ENCODE measurements around the gene SLC25A22. TPM values are rescaled to one million over a fixed set of nuclear protein-coding genes. Genes with fewer than 3 reads are reported as not detected.

SLC25A22 gene
- total and polyA plus RNA-seq, 4 donors: 10.6 to 38.2 (median 27.5) TPM

- H3K36me3 ChIP-seq (ENCODE audit: control insufficient read depth in 4 of 4, insufficient read depth in 4 of 4, low read length in 4 of 4): peaks cover 0 to 28% (median 7%) of the 10 kb centered on the region in 4 donors
- TF ChIP-seq CTCF (IDR thresholded peaks at IDR 0.05; ENCODE audit: control extremely low read depth, extremely low read depth): no peak
- DNase-seq (no peak), ATAC-seq (ENCODE audit: insufficient read depth, low FRiP score) (no peak)
- whole genome bisulfite sequencing, 2 donors: 90 to 92% methylated on average over 27 to 31 of the region's 31 CpGs
- no peak overlapping the region for H3K27ac ChIP-seq (ENCODE audit: low read depth in 1 of 2, low read length in 1 of 2)
- no peaks in the 10 kb centered on the region for H3K9me3 ChIP-seq (ENCODE audit: control insufficient read depth in 4 of 4, insufficient read depth in 3 of 4, low read length in 3 of 4)
- H3K9ac ChIP-seq (ENCODE audit: insufficient read depth in 1 of 2, low read length in 2 of 2): no peak overlapping the region
- H3K4me1 ChIP-seq (ENCODE audit: control insufficient read depth in 5 of 5, insufficient read depth in 5 of 5, low read length in 5 of 5): peaks cover 0 to 22% (median 15%) of the 10 kb centered on the region in 5 donors
- no peaks in the 10 kb centered on the region for H3K27me3 ChIP-seq (ENCODE audit: control insufficient read depth in 3 of 3, insufficient read depth in 3 of 3, low read length in 2 of 3)
- H3K4me3 ChIP-seq: no peak overlapping the region
Observed at GRCh38 chr11:794013-794765, 3.9 kb downstream of the SLC25A22 start.

GRCh38 chr11:793556-793955 lies 4.5 kb downstream of the SLC25A22 start:
- Histone ChIP-seq H3K9ac (ENCODE audit: insufficient read depth in 1 of 2, low read length in 2 of 2) (no peak overlapping the region), H3K27me3 (ENCODE audit: control insufficient read depth in 3 of 3, insufficient read depth in 3 of 3, low read length in 2 of 3) (no peaks in the 10 kb centered on the region), H3K36me3 (ENCODE audit: control insufficient read depth in 4 of 4, insufficient read depth in 4 of 4, low read length in 4 of 4) (peaks cover 0 to 28% (median 7%) of the 10 kb centered on the region in 4 donors), H3K4me1 (ENCODE audit: control insufficient read depth in 5 of 5, insufficient read depth in 5 of 5, low read length in 5 of 5) (peaks cover 0 to 22% (median 15%) of the 10 kb centered on the region in 5 donors), H3K9me3 (ENCODE audit: control insufficient read depth in 4 of 4, insufficient read depth in 3 of 4, low read length in 3 of 4) (no peaks in the 10 kb centered on the region), H3K27ac (ENCODE audit: low read depth in 1 of 2, low read length in 1 of 2) (no peak overlapping the region), H3K4me3 (no peak overlapping the region)
- no peak for ATAC-seq (ENCODE audit: insufficient read depth, low FRiP score)
- DNase-seq: no peak
- WGBS, 2 donors: 90 to 95% methylated on average over 7 of the region's 7 CpGs
- no peak for TF ChIP-seq CTCF (IDR thresholded peaks at IDR 0.05; ENCODE audit: control extremely low read depth, extremely low read depth)

DNA sequence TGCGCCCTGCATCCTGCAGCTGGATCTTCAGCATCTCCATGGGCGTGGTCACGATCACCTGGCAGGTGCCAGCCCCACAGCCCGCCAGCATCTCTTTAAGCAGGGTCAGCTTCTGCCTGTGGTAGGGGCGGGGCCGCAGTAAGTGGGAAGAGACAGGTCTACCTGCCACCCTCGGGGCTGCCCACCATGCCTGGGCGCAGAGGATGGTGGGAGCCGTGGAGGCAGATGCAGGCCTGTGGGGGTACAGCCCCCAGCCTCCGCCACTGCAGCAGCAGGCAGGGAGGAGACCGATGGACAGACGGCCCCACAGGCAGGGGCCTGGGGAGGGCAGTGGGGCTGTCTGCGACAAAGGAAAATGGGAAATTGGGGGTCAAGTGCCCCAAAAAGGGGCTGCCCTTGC lies 5.2 kb downstream of the SLC25A22 start:
- Histone ChIP-seq H3K4me1 (ENCODE audit: control insufficient read depth in 5 of 5, insufficient read depth in 5 of 5, low read length in 5 of 5) (peaks cover 0 to 22% (median 15%) of the 10 kb centered on the region in 5 donors), H3K9me3 (ENCODE audit: control insufficient read depth in 4 of 4, insufficient read depth in 3 of 4, low read length in 3 of 4) (no peaks in the 10 kb centered on the region), H3K27ac (ENCODE audit: low read depth in 1 of 2, low read length in 1 of 2) (no peak overlapping the region), H3K4me3 (no peak overlapping the region), H3K9ac (ENCODE audit: insufficient read depth in 1 of 2, low read length in 2 of 2) (no peak overlapping the region), H3K27me3 (ENCODE audit: control insufficient read depth in 3 of 3, insufficient read depth in 3 of 3, low read length in 2 of 3) (no peaks in the 10 kb centered on the region), H3K36me3 (ENCODE audit: control insufficient read depth in 4 of 4, insufficient read depth in 4 of 4, low read length in 4 of 4) (peaks cover 0 to 28% (median 7%) of the 10 kb centered on the region in 4 donors)
- ATAC-seq (ENCODE audit: insufficient read depth, low FRiP score) (no peak), DNase-seq (no peak)
- WGBS, 2 donors: 95% methylated on average over 13 of the region's 13 CpGs
- no peak for TF ChIP-seq CTCF (IDR thresholded peaks at IDR 0.05; ENCODE audit: control extremely low read depth, extremely low read depth)

DNA sequence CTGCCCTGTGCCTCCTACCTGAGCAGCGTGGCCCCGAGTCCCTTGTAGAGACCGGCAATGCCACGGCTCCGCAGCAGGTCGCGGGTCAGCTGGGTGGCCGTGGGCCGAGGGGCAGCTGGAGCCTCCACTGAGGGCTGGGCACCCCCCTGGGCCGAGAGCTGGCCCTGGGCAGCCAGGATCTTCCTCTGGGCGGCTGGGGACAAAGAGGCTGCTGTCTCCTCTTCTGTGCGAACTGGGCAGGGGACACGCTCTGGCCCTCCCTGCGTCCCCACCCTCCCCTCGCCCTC lies 5.6 kb downstream of the SLC25A22 start:
- peaks cover 0 to 28% (median 7%) of the 10 kb centered on the region in 4 donors for H3K36me3 ChIP-seq (ENCODE audit: control insufficient read depth in 4 of 4, insufficient read depth in 4 of 4, low read length in 4 of 4)
- H3K9me3 ChIP-seq (ENCODE audit: control insufficient read depth in 4 of 4, insufficient read depth in 3 of 4, low read length in 3 of 4): no peaks in the 10 kb centered on the region
- ATAC-seq (ENCODE audit: insufficient read depth, low FRiP score): no peak
- H3K9ac ChIP-seq (ENCODE audit: insufficient read depth in 1 of 2, low read length in 2 of 2): no peak overlapping the region
- no peak for DNase-seq
- no peaks in the 10 kb centered on the region for H3K27me3 ChIP-seq (ENCODE audit: control insufficient read depth in 3 of 3, insufficient read depth in 3 of 3, low read length in 2 of 3)
- H3K27ac ChIP-seq (ENCODE audit: low read depth in 1 of 2, low read length in 1 of 2): no peak overlapping the region
- 96 to 98% methylated on average over 12 to 15 of the region's 15 CpGs for WGBS, 2 donors
- peaks cover 0 to 22% (median 15%) of the 10 kb centered on the region in 5 donors for H3K4me1 ChIP-seq (ENCODE audit: control insufficient read depth in 5 of 5, insufficient read depth in 5 of 5, low read length in 5 of 5)
- no peak for TF ChIP-seq CTCF (IDR thresholded peaks at IDR 0.05; ENCODE audit: control extremely low read depth, extremely low read depth)
- H3K4me3 ChIP-seq: no peak overlapping the region

All from lung (tissue), 12 donors.